ENCODE results near the gene USP7.

GRCh38 chr16:8853611-8854010 is 110.1 kb downstream of the USP7 start:
- TF ChIP-seq, protein P1, sequence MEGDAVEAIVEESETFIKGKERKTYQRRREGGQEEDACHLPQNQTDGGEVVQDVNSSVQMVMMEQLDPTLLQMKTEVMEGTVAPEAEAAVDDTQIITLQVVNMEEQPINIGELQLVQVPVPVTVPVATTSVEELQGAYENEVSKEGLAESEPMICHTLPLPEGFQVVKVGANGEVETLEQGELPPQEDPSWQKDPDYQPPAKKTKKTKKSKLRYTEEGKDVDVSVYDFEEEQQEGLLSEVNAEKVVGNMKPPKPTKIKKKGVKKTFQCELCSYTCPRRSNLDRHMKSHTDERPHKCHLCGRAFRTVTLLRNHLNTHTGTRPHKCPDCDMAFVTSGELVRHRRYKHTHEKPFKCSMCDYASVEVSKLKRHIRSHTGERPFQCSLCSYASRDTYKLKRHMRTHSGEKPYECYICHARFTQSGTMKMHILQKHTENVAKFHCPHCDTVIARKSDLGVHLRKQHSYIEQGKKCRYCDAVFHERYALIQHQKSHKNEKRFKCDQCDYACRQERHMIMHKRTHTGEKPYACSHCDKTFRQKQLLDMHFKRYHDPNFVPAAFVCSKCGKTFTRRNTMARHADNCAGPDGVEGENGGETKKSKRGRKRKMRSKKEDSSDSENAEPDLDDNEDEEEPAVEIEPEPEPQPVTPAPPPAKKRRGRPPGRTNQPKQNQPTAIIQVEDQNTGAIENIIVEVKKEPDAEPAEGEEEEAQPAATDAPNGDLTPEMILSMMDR (IDR thresholded peaks at IDR 0.05), result no peak
- TF ChIP-seq POLR2A (IDR thresholded peaks at IDR 0.05), result no peak

All from Peyer's patch (tissue), 4 donors.